AG08396 (cell line): ENCODE results near the gene PITPNM3.

Source experiments
- DNase-seq: peaks from one replicate; pipeline ENCODE4 v3.0.0; 2012; ENCODE audit warnings: low spot score, mixed read lengths

Gene PITPNM3

DNA sequence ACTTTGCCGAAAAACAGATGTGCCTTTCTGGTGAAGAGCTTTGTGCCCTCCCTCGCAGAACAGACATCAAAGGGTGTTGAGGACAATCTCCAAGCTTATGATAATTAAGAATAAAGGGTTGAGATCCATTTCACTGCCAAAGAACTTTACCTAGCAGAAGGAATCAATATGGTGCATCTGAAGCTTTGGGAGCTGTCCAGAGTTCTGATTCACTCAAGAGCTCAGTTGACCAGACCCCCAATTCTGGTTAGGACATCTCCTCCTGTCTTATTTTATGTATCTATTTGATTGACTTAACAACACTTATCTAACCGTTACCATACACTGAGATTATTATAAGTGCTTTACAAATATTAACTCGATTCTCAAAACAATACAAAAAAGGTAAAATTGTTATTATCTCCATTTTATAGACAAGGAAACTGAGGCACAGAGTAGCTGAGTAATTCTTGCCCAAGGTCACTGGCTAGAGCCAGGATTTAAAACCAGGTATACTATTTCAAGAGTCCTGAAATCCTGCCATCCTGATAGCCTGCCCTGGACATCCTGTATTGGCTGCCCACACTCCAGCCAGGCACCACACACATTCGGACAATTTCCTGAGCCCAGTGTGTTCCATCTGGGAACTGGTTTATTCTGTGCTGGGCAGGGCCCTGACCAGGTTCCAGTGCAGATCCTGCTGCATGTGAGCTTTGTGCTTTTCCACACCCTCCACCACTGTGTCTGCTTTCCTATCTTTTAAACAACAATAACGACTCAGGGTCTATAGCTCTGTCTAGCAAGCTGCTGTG, 29.8 kb downstream of the PITPNM3 start:
- no peak for DNase-seq

DNA sequence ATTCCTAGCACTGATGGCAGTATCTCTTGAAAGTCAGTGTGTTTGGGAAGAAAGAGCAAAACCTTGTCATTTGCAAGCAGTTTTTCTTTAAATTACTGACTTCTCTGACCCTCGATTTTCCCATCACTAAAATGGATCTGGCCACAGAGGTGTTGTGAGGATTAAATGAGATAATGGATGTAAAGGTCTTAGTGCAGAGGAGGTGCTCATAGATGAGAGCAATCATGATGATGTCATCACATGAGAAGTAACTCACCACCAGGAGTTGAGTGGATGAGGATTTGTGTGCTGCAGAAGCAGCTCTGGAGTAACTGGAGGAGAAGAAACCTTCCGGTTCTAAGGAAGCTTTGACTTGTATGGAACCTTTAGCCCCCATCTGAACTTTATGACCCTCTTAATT, 30.6 kb downstream of the PITPNM3 start:
- DNase-seq = no peak

DNA sequence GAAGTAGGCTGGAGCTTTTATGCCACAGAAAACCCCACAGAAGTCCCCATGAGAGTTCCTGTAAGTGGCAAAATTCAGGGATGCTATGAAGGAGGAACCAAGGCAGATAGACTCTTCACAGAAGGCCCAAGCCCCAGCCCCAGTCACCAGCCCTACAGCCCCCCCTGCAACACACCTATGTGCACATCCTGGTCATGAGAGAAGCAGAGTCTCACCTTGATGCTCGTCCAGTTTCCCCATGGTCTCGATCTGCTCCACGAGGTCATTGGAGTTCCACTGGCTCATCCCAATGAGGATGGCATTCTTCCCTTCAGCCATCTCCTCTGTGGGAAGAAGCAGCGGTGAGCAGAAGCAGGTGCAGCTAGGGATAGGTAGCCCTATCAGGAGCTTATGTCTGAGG, 31.2 kb downstream of the PITPNM3 start:
- no peak for DNase-seq

DNA sequence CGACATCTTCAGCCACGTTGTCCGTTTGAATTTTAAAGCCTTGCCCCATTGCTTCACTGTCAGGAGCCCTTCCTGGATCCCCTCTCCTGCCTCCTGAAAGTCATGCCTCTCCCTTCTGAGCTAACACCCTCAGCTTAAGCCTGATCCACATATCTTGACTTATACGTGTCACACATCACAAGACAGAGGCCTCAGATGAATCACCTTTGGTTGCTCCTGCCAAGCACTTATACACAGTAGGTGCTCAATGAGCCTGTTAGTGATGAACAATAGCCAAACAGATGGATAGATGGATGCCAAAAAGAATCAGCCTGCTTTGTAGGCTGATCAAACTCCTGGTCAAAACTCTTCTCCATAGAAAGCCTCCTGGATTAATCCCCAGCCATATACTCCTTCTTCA, 31.8 kb downstream of the PITPNM3 start:
- no peak for DNase-seq

DNA sequence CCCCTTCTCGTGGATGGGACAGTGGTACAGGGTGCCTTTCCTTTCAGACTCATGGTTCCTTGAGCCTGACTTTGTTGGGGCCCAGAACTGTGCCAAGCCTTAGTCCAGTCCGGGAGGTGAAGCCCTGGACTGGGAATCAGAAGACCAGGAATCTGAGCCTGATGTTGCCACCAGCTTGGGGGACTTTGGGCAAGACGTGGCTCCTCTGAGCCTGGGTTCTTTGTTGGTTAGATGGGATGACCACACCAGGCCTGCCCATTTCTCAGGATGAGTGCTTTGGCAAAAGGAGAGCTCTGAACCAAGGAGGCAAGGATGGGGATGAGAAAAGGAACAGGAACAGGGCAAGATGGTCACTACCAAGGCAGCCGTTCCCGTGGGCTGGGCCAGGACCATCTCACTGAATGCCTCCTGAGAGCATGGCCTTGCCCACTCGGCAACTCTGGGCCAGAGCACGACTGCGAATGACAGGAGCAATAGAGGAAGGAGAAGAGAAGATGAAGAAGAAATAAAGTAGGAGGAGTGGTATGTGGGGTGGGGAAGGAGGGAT, 32.5 kb downstream of the PITPNM3 start:
- DNase-seq = no peak

DNA sequence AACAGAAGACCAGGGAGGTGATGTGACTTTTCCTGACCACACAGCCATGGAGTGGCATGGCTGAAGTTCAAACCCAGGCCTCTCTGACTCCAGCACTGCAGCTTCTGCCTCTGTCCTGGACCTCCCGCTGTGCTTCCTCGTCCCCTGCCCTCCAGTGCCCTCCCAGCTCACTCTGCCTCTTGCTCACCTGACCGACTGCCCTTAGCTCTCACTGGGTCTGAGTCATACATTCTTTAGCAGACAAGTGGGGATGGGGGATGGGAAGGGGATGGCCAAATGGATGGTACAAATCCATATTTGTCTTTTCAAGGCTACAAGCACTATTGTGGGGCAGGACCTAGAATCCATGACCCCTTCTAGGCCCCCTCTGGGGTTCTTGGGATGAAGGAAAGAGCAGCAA, 33.0 kb downstream of the PITPNM3 start:
- no peak for DNase-seq

DNA sequence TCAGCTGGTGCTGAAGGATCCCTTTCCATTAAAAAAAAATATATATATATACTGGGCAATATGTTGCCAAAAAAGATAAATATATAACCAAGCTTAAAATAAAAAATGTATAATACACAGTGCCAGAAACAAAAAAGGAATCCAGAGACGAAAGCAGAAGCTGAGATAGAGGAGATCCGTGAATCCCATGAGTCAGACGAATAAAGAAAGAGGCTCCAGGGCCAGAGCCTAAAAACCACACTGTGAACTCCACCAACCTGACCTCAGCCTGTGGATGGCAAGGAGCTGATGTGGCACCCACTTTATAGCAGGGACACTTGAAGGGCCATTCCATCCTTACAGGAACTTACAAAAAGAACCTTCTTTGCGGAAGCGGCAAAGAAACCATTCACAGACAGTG, 34.8 kb downstream of the PITPNM3 start:
- DNase-seq = no peak

DNA sequence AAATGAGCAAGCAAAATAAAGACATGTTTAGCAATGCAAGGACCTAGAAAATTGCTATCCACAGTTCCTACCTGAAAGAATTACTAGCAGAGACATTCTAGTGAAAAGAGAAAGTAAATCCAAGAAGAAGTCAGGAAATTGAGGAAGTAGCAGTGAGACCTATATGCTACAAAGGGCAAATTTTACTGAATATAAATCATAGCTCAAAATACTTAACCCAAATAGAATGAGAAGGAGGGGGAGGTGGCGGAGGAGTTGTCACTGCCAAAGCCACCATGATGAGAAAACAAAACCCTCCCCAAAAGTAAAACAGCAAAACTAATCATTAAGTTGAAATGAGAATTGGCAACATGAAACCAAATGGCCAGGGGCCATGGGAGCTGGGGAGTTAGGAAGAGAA, 39.3 kb downstream of the PITPNM3 start:
- no peak for DNase-seq

DNA sequence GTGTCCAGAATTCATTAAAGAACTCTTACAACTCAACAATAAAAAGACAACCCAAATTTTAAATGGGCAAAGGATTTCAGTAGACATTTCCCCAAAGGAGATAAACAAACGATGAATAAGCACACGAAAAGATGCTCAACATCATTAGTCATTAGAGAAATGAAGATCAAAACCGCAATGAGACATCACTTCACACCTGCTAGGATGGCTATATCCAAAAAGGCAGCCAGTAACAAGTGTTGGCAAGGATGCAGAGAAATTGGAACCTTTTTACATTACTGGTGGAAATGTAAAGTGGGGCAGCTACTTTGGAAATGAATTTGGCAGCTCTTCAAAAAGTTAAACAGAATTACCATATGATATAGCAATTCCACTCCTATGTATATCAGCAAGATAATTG, 42.0 kb downstream of the PITPNM3 start:
- DNase-seq = no peak

DNA sequence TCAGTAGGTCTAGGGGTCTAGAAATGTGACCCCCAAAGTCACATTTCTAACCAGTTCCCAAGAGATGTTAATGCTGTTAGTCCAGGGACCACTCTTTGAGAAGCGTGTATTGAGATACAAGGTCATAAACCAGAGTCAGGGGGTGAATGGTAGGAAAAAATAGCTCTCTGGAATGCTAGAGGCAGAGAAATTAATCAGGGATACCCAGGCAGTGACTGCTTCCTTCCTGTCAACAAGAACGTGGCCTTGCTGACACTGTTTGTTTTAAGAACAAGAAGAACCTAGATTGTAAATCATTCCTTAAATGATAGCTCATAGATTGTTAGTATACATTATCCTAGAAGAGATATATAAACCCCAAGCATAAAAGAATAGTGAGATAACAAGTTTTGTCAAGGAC, 43.8 kb downstream of the PITPNM3 start:
- no peak for DNase-seq

DNA sequence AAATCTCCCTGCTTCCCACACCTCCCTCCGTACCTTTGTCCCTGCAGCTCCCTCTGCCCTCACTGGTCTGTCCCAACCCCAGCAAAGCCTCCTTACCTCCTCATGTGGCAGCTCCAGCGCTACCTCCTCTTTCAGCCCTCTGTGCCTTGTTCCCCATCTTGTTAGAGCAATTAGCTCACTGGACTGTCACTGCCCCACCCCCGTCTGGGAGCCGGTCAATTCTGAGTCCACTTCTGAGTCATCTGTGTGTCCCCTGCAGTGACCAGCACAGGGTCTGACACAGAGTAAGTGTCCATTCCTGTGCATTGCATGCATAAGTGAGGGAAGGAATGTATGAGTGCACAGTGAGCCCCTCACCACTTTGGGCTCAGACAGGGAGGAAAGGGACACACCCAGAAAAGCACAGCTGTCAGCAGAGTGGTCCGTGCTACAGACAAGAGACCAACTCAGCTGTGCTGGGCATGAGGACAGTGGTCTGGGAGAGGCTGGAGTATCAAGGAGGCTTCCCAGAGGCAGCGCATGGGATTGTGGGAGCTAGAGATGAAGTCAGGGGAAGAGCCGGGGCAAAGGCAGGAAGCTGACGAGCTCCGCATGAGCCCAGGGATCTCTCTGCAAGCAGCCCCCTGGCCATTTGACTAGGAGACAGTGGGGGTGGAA, 45.9 kb downstream of the PITPNM3 start:
- peak; percentile 34 for DNase-seq

DNA sequence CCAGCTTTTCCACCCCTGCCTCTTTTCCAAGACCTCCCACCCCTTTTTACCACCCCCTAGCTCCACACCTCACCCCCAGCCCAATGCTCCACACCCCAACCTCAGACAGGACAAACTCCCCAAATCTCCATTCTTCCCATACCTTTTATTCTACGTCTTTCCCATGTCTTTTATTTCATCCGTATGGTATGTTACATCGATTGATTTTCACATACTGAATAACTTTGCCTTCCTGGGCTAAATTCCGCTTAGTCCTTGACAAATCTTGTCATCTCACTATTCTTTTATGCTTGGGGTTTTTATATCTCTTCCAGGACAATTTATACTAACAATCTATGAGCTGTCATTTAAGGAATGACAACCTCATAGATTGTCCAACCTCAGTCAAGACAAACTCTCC, 46.4 kb downstream of the PITPNM3 start:
- DNase-seq = no peak

DNA sequence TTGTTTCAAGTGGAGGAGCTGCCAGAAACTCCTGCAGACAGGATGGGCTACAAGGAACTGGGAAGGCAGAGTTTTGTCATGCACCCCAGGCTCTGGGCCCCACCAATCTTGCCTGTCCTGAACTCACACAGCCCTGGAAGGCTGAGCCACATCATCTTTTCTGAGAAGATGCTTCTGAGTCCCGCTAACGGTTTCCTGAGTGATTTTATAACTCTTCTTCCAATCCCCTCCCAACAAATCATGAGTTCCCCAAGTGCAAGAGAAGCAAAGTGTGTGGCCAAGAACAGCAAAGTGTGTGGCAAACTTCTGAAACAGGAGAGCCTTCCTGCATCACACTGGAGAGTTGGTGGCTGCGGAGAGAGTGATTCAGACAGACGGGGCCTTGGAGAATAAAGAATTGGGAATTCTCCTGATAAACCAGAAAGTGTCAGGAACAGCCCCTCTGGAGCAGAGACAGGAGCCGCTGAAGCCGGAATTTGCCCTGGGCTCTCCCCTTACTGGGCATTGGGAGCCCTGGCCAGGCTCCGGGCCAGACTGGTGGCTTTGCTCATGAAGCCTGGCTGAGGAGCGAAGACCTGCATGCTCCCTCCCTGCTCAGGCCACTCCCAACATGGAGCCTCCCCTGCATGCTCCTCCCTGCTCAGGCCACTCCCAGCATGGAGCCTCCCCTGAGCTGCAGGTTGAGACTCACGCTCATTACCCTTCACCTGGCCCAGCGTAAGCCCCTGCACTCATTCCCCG, 47.2 kb downstream of the PITPNM3 start:
- no peak for DNase-seq

DNA sequence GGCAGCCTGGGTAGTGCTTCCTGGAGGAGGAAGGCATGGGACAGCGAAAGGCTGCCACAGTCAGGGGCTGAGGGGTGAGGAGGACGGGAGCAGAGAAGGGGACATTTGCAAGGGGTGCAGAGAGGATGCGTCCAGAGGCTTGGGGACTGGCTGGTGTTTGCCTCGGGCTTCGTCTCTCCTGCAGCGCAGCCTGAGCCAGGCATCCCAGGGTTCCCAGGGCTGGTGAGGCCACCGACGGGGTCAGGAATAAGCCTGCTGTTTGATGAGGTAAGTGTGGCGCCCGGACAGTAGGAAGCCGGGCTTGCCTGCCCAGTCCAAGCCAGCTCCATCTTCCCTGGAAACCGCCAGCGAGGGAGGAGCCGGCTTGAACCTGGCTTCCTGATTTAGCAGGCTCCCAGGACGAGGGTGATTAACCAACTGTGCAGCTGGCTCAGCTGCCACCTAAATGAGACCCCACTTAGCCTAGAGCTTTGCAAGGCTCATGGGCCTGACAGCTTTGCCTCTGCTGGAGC, 47.8 kb downstream of the PITPNM3 start:
- DNase-seq = no peak

DNA sequence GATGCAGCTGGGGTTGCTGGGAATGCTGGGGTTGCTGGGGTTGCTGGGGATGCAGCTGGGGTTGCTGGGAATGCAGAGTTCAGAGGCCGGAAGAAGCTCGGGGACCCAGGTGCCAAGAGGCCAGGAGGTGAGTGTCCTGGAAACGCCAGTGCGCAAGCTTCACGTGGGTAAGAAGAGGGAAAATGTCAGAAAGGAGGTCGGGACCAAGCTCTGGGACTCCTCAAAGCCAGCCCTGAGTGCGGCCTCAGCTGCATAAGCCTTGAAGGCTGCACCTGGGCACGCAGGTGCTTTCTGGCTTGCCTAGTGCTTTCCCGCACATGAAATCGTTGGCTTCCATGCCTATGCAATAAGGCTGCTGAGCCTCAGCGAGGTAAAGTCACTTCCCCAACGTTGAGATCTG, 48.3 kb downstream of the PITPNM3 start:
- no peak for DNase-seq

DNA sequence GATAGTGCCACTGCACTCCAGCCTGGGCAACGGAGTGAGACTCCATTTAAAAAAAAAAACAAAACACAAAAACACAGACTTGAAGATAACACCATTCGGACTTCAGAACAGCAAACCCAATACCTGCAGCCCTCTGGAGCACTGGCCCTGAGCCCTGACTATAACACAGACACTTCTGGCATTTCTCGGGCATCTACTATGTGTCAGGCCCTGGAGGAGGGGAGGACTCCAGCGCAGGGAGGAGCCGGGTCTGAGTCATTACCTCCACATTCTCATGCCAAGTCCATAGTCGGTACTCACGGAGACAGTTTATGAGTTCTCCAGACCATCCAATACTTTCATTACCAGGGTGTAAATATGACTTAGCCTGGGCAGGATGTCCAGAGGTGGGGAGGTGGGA, 48.8 kb downstream of the PITPNM3 start:
- DNase-seq = peak; percentile 92

DNA sequence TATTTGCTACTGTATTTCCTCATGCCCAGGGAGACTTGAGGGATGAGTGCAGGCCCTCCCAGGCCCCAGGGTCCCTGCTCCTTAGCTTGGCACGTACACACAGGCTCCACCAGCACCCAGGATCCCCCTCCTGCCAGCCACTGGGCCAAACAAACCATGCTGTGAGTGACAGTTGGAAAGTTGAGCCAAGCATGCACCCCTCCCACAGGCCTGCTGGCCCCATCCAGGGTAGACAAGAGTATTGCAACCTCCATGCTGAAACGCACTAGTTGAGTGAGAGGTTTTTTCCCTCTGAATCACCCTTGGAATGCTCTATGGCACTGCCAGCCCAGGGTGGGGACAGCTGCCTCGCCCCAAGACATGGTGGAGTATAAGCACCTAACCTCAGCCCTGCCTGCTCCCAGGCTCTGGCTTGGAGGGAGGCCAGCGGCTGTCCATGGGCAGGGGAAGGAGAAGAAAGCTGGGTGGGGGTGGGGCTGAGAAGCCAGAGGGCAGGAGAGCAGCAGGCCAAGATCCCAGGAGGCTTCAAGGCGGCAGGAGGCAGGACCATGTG, 49.6 kb downstream of the PITPNM3 start:
- DNase-seq = peak; percentile 47

DNA sequence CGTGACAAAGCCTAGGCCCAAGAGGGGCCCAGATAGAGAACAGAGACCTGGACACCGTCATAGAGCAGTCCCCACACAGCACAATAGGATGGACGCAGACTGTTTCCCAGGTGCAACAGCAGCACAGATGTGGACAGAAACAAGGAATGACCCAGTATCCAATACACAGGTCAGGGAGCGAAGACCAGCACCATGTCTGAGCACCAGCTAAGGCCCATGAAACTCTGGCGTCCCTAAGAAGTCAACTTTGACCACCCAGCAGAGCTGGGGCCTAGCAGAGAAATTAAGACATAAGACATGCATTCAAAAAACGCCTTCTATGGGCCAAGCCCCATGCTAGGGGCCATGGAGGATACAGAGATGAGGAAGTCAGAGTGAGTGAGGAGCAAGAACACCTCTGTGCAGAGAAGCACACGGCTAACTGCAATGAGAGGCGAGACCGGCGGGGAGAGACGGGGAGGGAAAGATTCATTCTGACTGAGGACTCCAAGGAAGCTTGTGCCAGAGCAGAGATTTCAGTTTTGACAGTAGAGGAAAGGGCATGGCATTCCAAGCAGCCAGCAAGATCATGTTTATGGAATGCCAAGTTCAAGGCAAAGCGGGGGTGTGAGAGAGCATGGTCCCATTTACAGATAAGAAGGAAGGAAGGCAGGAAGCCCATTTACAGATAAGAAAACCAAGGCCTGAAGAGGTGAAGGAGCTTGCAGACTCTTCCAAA, 50.8 kb downstream of the PITPNM3 start:
- no peak for DNase-seq

DNA sequence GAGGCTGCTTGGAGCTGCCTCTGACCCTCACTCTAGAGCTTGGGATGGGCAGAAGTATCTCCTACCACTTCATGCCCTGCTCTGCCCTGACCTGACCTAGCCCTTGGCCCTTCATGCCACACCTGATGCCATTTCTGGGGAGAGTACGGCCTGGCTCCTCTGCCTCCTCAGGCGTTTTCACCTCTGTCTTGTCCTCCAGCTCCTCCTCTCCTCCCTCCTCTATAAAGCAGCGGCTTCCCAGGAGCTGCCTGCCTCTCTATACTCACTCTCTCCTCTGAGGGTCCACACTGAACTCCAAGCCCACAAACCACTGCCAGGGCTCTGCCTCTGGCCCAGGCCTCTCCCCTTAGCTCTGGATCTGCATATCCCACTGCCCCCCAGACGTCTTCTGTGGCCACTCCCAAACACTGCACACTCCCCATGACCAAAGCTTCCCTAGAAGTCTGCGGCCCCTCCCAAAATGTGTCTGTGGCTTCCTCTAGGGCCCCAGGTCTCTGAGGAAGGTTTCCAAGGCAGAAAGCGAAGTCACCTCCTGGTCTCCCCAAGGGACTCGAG, 52.6 kb downstream of the PITPNM3 start:
- no peak for DNase-seq

DNA sequence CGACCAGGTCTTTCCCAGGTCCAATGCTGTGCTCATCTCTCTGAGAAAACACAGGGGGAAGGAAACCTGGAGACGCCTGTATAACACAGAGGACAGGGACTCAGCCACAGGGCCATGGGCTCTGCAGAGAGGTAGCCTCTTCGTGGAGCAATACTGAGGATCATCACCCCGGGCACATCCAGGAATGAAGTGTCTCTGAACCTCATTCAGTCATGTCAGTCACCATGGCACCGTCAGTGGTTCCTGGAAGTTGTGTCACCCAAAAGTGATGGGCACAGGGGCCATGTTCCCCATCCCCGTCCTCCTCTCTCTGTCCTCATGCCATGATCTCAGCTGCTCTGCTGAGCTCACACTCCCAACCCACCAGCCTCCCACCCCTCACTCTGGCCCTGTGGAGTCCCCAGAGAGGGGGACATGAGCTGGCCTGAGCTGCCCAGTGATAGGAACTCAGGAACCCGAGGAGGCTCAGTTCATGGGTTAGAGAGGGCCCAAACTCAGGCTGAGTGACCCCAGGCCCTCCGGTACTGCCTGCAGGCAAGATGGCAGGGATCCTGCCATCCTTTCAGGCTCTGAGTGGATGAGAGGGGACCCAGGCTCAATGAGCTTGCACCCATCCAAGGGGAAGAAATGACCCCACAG, 53.4 kb downstream of the PITPNM3 start:
- DNase-seq = no peak

DNA sequence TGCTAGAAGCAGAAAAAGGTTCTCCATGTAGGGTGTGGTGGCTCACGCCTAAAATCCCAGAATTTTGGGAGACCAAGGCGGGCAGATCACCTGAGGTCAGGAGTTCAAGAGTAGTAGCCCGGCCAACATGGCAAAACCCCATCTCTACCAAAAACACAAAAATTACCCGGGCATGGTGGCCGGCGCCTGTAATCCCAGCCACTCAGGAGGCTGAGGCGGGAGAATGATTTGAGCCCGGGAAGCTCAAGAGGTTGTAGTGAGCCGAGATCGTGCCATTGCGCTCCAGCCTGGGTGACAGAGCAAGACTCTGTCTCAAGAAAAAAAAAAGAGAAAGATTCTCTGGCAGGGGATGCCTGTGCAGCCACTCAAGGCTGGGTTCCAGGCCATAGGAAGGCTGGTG, 54.2 kb downstream of the PITPNM3 start:
- DNase-seq = no peak
